Caco-2 (cell line): ENCODE data around the gene FOXO3. TPM values are rescaled to one million over a fixed set of nuclear protein-coding genes. Genes with fewer than 3 reads are reported as not detected.
"Not testable (repeated sequence)": the region's sequence is repeated elsewhere in the genome, so short reads cannot be mapped to it uniquely, and the experiment has no call there.

Experiments
- BruUV-seq: library from RNA; stranded (reverse); fragments of 400-500 nt; replicated peaks from 2 replicates; lab custom pipeline; 2021; lab: Mats Ljungman, UMichigan
- CTCF ChIA-PET: fragments of 300-600 bp; sonication (Branson Sonifier 250); formaldehyde crosslinking; loops from one replicate; lab custom pipeline; 2022; ENCODE audit warnings: antibody characterized with exemption; lab: Charles Lee
- POLR2A ChIA-PET: fragments of 300-600 bp; sonication (Branson Sonifier 250); formaldehyde crosslinking; loops from one replicate; lab custom pipeline; 2022; ENCODE audit warnings: antibody characterized with exemption; lab: Charles Lee
- DNase-seq, 2 experiments: peaks; one replicate each; pipeline versions ENCODE4 v3.0.0 to v3.0.0-alpha.2; 2020 to 2022
- H3K27me3 ChIP-seq: replicated peaks from 2 replicates; pipeline ENCODE4 v1.6.0; 2011; ENCODE audit warnings: low read length; ENCODE audit not compliant: control insufficient read depth, insufficient read depth
- H3K36me3 ChIP-seq: 2 replicates; pipeline ENCODE4 v1.5.1; 2011; ENCODE audit warnings: low read length; ENCODE audit not compliant: control insufficient read depth, insufficient read depth
- H3K4me1 ChIP-seq: fragments of 250-450 bp; sonication (Bioruptor Pico); 2 replicates; pipeline ENCODE4 v1.5.1; 2020; ENCODE audit warnings: mild to moderate bottlenecking
- H3K4me3 ChIP-seq: 2 replicates; pipeline ENCODE4 v1.5.1; 2011; ENCODE audit warnings: low read depth, mild to moderate bottlenecking, control low read depth, low read length
- H3K9me3 ChIP-seq: fragments of 250-450 bp; sonication (Bioruptor Pico); 2 replicates; pipeline ENCODE4 v1.5.1; 2020; ENCODE audit warnings: mild to moderate bottlenecking, moderate library complexity
- H3K27ac Mint-ChIP-seq: one replicate; pipeline ENCODE4 v1.8.0; 2022; ENCODE audit warnings: mixed read lengths; ENCODE audit not compliant: unreplicated experiment
- H3K27me3 Mint-ChIP-seq: one replicate; pipeline ENCODE4 v1.8.0; 2022; ENCODE audit warnings: mixed read lengths; ENCODE audit not compliant: insufficient read depth, unreplicated experiment
- H3K36me3 Mint-ChIP-seq: one replicate; pipeline ENCODE4 v1.8.0; 2022; ENCODE audit warnings: mild to moderate bottlenecking, mixed read lengths; ENCODE audit not compliant: insufficient read depth, unreplicated experiment
- H3K4me1 Mint-ChIP-seq: one replicate; pipeline ENCODE4 v1.8.0; 2022; ENCODE audit warnings: low read depth, mixed read lengths; ENCODE audit not compliant: unreplicated experiment
- H3K4me3 Mint-ChIP-seq: one replicate; pipeline ENCODE4 v1.8.0; 2022; ENCODE audit warnings: mild to moderate bottlenecking, moderate library complexity, mixed read lengths; ENCODE audit not compliant: unreplicated experiment
- H3K9me3 Mint-ChIP-seq: one replicate; pipeline ENCODE4 v1.8.0; 2022; ENCODE audit warnings: mixed read lengths; ENCODE audit not compliant: unreplicated experiment
- intact Hi-C: fragments of 100-400 bp; cut with micrococcal nuclease; formaldehyde crosslinking; loops from one replicate; pipeline ENCODE4 v1.10.0; 2022; ENCODE audit not compliant: unreplicated experiment
- total RNA-seq: library from RNA; stranded (reverse); gene quantifications from 2 replicates; pipeline ENCODE4 v1.2.3, GENCODE V29; 2022
- TF ChIP-seq, protein P1 (sequence below), 2 experiments: fragments of 200-600 bp in 1 of 2; IDR thresholded peaks; 1 replicate in 1 of 2; 2 replicates in 1 of 2; pipeline versions ENCODE4 v1.5.1 to v1.8.0; 2011 to 2022; ENCODE audit warnings: antibody characterized with exemption in 1 of 2, control low read depth in 1 of 2, inconsistent platforms in 1 of 2, low read depth in 1 of 2, low read length in 1 of 2, mild to moderate bottlenecking in 1 of 2, moderate library complexity in 1 of 2; ENCODE audit not compliant: insufficient read depth in 1 of 2, severe bottlenecking in 1 of 2, unreplicated experiment in 1 of 2

Gene FOXO3
- total RNA-seq, 1 experiment from 2014 or later: 34.3 TPM

DNA sequence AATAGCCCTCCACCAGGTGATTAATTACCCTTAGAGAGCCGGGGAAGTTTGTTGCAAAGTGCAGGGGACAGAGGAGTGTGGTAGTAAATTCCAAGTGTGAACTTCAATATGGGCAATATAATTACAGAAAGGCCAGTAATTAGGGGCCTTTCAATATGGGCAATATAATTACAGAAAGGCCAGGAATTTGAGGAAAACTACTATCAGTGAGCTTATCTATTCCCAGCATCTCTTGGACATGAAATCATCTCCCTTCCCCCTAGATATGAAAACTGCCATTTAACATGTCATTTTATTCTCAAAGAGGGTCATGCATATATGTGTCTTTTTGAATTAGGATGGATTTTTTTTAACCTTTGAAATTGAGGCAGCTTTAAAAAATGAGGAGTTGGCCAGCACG, 102.0 kb downstream of the FOXO3 start:
- H3K9me3 Mint-ChIP-seq: no peaks in the 10 kb centered on the region
- no peak for DNase-seq
- TF ChIP-seq, protein P1, sequence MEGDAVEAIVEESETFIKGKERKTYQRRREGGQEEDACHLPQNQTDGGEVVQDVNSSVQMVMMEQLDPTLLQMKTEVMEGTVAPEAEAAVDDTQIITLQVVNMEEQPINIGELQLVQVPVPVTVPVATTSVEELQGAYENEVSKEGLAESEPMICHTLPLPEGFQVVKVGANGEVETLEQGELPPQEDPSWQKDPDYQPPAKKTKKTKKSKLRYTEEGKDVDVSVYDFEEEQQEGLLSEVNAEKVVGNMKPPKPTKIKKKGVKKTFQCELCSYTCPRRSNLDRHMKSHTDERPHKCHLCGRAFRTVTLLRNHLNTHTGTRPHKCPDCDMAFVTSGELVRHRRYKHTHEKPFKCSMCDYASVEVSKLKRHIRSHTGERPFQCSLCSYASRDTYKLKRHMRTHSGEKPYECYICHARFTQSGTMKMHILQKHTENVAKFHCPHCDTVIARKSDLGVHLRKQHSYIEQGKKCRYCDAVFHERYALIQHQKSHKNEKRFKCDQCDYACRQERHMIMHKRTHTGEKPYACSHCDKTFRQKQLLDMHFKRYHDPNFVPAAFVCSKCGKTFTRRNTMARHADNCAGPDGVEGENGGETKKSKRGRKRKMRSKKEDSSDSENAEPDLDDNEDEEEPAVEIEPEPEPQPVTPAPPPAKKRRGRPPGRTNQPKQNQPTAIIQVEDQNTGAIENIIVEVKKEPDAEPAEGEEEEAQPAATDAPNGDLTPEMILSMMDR (IDR thresholded peaks at IDR 0.05; ENCODE audit: insufficient read depth in 1 of 2, low read depth in 1 of 2, low read length in 1 of 2, severe bottlenecking in 1 of 2, unreplicated experiment in 1 of 2): no peak
- POLR2A ChIA-PET: no interaction called here
- Histone ChIP-seq H3K4me1 (0 out of 2 replicates have a peak, but pooled peaks cover 3% of the 10 kb centered on the region), H3K36me3 (no peaks in the 10 kb centered on the region), H3K27me3 (no peaks in the 10 kb centered on the region), H3K4me3 (no peak overlapping the region), H3K9me3 (no peaks in the 10 kb centered on the region)
- no TSS peak for BruUV-seq
- H3K4me3 Mint-ChIP-seq: no peak overlapping the region
- intact Hi-C loops: no loop called here
- H3K27ac Mint-ChIP-seq: no peak overlapping the region
- no peaks in the 10 kb centered on the region for H3K27me3 Mint-ChIP-seq
- peaks cover 7% of the 10 kb centered on the region for H3K4me1 Mint-ChIP-seq
- CTCF ChIA-PET: no interaction called here
- H3K36me3 Mint-ChIP-seq: peaks cover 29% of the 10 kb centered on the region

DNA sequence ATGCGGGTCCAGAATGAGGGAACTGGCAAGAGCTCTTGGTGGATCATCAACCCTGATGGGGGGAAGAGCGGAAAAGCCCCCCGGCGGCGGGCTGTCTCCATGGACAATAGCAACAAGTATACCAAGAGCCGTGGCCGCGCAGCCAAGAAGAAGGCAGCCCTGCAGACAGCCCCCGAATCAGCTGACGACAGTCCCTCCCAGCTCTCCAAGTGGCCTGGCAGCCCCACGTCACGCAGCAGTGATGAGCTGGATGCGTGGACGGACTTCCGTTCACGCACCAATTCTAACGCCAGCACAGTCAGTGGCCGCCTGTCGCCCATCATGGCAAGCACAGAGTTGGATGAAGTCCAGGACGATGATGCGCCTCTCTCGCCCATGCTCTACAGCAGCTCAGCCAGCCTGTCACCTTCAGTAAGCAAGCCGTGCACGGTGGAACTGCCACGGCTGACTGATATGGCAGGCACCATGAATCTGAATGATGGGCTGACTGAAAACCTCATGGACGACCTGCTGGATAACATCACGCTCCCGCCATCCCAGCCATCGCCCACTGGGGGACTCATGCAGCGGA, 102.9 kb downstream of the FOXO3 start:
- intact Hi-C loops, H3K36me3 ChIP-seq, POLR2A ChIA-PET, H3K9me3 Mint-ChIP-seq, H3K9me3 ChIP-seq, BruUV-seq, H3K4me1 ChIP-seq, DNase-seq, H3K27ac Mint-ChIP-seq, H3K4me1 Mint-ChIP-seq, H3K4me3 Mint-ChIP-seq, H3K27me3 Mint-ChIP-seq, H3K27me3 ChIP-seq, CTCF ChIA-PET, H3K4me3 ChIP-seq: not testable (repeated sequence)
- H3K36me3 Mint-ChIP-seq: peaks cover 28% of the 10 kb centered on the region

DNA sequence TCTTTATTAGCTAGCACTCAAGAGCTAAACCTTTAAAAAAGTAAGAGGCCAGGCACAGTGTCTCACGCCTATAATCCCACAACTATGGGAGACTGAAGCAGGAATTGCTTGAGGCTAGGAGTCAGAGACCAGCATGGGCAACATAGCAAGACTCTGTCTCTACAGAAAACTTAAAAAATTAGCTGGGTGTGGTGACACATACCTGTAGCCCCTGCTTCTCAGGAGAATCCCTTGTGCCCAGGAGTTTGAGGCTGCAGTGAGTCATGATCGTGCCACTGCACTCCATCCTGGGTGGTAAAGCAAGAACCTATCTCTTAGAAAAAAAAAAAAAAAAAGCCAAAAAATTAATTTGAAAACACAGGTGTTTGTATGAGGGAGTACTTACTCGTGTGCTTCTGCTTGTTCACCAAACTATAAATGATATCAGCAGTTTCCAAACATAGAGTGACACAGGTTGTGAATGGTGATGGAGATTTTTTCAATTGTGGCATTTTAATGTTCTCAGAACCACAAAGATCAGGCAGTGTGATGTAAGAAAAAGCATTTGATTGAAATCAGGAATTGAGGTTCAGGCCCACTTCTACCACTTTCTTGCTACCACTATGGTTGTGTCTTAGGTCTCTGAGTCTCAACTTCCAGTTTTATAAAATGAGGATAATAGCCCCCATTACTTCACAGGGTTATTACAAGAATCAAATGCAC, 104.9 kb downstream of the FOXO3 start:
- no peaks in the 10 kb centered on the region for H3K9me3 ChIP-seq

More for the DNA sequence above, 104.9 kb downstream of the FOXO3 start:
- Histone ChIP-seq H3K4me3 (no peak overlapping the region), H3K36me3 (no peaks in the 10 kb centered on the region), H3K4me1 (0 out of 2 replicates have a peak, but pooled peaks cover 3% of the 10 kb centered on the region), H3K27me3 (no peaks in the 10 kb centered on the region)
- TF ChIP-seq, protein P1 (IDR thresholded peaks at IDR 0.05; ENCODE audit: insufficient read depth in 1 of 2, low read depth in 1 of 2, low read length in 1 of 2, severe bottlenecking in 1 of 2, unreplicated experiment in 1 of 2): no peak
- no peak overlapping the region for H3K27ac Mint-ChIP-seq
- H3K4me3 Mint-ChIP-seq: no peak overlapping the region
- no peaks in the 10 kb centered on the region for H3K27me3 Mint-ChIP-seq
- ChIA-PET POLR2A (no interaction called here), CTCF (no interaction called here)
- no peaks in the 10 kb centered on the region for H3K9me3 Mint-ChIP-seq
- H3K36me3 Mint-ChIP-seq: peaks cover 41% of the 10 kb centered on the region
- DNase-seq: no peak
- intact Hi-C loops: no loop called here
- peaks cover 7% of the 10 kb centered on the region for H3K4me1 Mint-ChIP-seq
- no TSS peak for BruUV-seq
